PFSK-1 (cell line): ENCODE results near the gene ABCB8.

Experiments used
- FOXP2 ChIP-seq: optimal IDR thresholded peaks from 2 replicates; pipeline ENCODE3; 2011; ENCODE audit warnings: borderline replicate concordance, control low read depth, inconsistent platforms; ENCODE audit not compliant: insufficient read depth; ENCODE audit errors: extremely low read length, extremely low read depth
- POLR2AphosphoS5 ChIP-seq: IDR thresholded peaks from 2 replicates; pipeline ENCODE4 v1.6.1; 2012; ENCODE audit warnings: low read depth, mild to moderate bottlenecking, control low read depth, low read length, moderate library complexity
- SIN3A ChIP-seq: IDR thresholded peaks from 2 replicates; pipeline ENCODE4 v1.6.1; 2012; ENCODE audit warnings: mild to moderate bottlenecking, low read length, moderate library complexity, borderline replicate concordance; ENCODE audit not compliant: insufficient read depth
- TAF1 ChIP-seq: IDR thresholded peaks from 2 replicates; pipeline ENCODE4 v1.6.1; 2012; ENCODE audit warnings: low read length, control low read depth, borderline replicate concordance; ENCODE audit not compliant: insufficient read depth
- TF ChIP-seq, protein P1 (sequence below), 2 experiments: IDR thresholded peaks; 2 replicates each; pipeline versions ENCODE4 v1.6.1 to v1.8.0; 2011 to 2012; ENCODE audit warnings: low read depth in 2 of 2, low read length in 2 of 2, control low read depth in 1 of 2, inconsistent platforms in 1 of 2, mild to moderate bottlenecking in 1 of 2, moderate library complexity in 1 of 2; ENCODE audit not compliant: insufficient read depth in 1 of 2

DNA sequence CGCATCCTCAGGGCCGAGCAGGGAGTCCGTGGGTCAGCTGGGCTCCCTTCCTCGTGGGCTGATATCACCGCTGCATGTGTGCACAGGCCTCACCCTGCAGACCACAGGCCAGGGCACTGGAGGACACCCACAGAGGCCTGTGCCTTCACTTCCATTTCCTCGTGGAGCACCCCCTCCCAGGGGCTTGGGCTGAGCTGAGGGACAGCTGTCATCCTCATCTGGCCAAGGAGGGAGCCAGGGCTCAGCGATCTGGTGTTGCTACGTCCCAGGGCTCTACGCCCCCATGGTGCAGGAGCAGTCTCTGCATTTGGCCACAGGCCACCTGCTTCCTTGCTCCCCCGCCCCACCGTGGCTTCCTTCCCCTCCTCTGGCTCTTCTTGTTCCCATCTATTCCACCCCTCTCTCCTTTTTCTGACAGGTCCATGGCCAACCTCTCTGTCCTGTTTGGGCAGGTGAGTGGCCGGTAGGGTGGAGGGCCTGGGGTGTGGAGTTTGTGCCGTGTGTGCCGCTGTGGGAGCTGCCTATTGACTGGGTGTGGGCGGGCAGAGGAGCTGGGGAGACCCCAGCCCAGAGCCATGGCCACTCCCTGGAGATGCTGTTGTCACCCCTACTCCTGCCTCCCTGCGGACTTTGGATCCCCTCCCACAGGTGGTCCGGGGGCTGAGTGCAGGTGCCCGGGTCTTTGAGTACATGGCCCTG lies 11.7 kb downstream of the ABCB8 start:
- no peak for TF ChIP-seq TAF1
- TF ChIP-seq, protein P1, sequence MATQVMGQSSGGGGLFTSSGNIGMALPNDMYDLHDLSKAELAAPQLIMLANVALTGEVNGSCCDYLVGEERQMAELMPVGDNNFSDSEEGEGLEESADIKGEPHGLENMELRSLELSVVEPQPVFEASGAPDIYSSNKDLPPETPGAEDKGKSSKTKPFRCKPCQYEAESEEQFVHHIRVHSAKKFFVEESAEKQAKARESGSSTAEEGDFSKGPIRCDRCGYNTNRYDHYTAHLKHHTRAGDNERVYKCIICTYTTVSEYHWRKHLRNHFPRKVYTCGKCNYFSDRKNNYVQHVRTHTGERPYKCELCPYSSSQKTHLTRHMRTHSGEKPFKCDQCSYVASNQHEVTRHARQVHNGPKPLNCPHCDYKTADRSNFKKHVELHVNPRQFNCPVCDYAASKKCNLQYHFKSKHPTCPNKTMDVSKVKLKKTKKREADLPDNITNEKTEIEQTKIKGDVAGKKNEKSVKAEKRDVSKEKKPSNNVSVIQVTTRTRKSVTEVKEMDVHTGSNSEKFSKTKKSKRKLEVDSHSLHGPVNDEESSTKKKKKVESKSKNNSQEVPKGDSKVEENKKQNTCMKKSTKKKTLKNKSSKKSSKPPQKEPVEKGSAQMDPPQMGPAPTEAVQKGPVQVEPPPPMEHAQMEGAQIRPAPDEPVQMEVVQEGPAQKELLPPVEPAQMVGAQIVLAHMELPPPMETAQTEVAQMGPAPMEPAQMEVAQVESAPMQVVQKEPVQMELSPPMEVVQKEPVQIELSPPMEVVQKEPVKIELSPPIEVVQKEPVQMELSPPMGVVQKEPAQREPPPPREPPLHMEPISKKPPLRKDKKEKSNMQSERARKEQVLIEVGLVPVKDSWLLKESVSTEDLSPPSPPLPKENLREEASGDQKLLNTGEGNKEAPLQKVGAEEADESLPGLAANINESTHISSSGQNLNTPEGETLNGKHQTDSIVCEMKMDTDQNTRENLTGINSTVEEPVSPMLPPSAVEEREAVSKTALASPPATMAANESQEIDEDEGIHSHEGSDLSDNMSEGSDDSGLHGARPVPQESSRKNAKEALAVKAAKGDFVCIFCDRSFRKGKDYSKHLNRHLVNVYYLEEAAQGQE (IDR thresholded peaks at IDR 0.05; ENCODE audit: insufficient read depth in 1 of 2, low read depth in 2 of 2, low read length in 2 of 2) = no peak
- no peak for TF ChIP-seq POLR2AphosphoS5
- TF ChIP-seq FOXP2 = no peak
- TF ChIP-seq SIN3A = no peak
